ENCODE measurements around the gene DECR2. TPM values are rescaled to one million over a fixed set of nuclear protein-coding genes. Genes with fewer than 3 reads are reported as not detected.

Gene DECR2
- total RNA-seq, 1 experiment from 2014 or later, result 17.1 TPM

DNA sequence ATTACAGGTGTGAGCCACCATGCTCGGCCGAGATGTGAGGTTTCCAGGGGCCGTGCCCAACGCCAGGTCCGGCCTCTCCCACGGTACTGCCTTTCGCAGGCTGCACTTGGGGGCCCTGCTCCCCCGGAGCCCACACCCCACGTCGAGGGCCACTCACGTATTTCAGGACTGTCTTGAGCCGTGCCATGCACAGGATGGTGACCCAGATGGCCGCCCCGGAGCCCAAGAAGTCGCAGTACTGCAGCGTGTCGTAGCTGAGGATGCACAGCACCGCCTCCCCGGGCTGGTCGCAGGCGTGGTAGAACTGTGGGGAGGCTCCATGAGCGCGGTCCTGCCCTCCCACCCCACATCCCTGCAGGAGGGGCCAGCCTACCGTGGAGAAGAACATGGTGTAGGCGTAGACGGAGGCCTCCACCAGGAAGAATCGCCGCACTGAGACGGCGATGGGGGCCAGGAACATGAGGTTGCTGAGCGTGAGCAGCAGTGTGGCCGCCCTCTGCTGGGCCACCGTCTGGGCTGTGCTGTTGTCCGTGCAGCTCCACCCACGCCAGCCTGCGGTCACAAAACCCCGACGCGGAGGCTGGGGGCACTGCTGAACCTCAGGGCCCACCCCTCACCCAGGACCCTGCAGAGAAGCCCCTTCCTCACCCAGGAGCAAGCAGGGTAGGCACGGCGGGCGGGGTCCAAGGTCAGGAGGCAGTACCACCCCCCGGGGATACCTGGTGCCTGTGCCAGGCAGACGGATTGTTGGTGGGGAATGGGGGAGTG, 27.7 kb upstream of the DECR2 start:
- CTCF ChIA-PET, result no interaction called here

More for the DNA sequence above, 27.7 kb upstream of the DECR2 start:
- Histone ChIP-seq H3K36me3 (ENCODE audit: control insufficient read depth in 1 of 2, insufficient read depth in 2 of 2, low read length in 2 of 2) (0 out of 4 replicates have a peak, but pooled peaks cover 0 to 1% of the 10 kb centered on the region in 2 experiments), H3K79me2 (ENCODE audit: insufficient read depth, low read length) (no peaks in the 10 kb centered on the region), H3K27ac (ENCODE audit: low read depth, low read length) (no peak overlapping the region), H3K9me3 (ENCODE audit: control insufficient read depth in 1 of 2, insufficient read depth in 1 of 2, low read depth in 1 of 2, low read length in 2 of 2) (no peaks in the 10 kb centered on the region), H3K4me1 (ENCODE audit: control insufficient read depth in 1 of 2, insufficient read depth in 2 of 2, low read length in 2 of 2) (peaks cover 3 to 13% of the 10 kb centered on the region in 2 experiments; a peak in 3 of 4 replicates), H2AFZ (ENCODE audit: low read depth, low read length, poor library complexity, severe bottlenecking) (no peak overlapping the region), H3K27me3 (ENCODE audit: insufficient read depth, low read length) (no peaks in the 10 kb centered on the region), H3K9ac (ENCODE audit: low read length) (no peak overlapping the region), H3K4me2 (ENCODE audit: low read length) (no peak overlapping the region), H4K20me1 (ENCODE audit: insufficient read depth) (no peaks in the 10 kb centered on the region), H3K4me3 (replicated peaks in 1 of 2; ENCODE audit: low read depth in 1 of 2, low read length in 2 of 2) (no peak overlapping the region), H3K9me2 (ENCODE audit: insufficient read depth) (no peaks in the 10 kb centered on the region)
- TF ChIP-seq, protein P1, sequence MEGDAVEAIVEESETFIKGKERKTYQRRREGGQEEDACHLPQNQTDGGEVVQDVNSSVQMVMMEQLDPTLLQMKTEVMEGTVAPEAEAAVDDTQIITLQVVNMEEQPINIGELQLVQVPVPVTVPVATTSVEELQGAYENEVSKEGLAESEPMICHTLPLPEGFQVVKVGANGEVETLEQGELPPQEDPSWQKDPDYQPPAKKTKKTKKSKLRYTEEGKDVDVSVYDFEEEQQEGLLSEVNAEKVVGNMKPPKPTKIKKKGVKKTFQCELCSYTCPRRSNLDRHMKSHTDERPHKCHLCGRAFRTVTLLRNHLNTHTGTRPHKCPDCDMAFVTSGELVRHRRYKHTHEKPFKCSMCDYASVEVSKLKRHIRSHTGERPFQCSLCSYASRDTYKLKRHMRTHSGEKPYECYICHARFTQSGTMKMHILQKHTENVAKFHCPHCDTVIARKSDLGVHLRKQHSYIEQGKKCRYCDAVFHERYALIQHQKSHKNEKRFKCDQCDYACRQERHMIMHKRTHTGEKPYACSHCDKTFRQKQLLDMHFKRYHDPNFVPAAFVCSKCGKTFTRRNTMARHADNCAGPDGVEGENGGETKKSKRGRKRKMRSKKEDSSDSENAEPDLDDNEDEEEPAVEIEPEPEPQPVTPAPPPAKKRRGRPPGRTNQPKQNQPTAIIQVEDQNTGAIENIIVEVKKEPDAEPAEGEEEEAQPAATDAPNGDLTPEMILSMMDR (IDR thresholded peaks at IDR 0.05 in 2 of 3, conservative IDR thresholded peaks at IDR 0.05 in 1 of 3; ENCODE audit: borderline replicate concordance in 1 of 3, insufficient read depth in 1 of 3, low read depth in 2 of 3, low read length in 2 of 3), result no peak
- TF ChIP-seq JUND (IDR thresholded peaks at IDR 0.05) (no peak), ZFX (IDR thresholded peaks at IDR 0.05) (no peak), FOSL1 (IDR thresholded peaks at IDR 0.05; ENCODE audit: low read depth) (no peak), EZH2phosphoT487 (IDR thresholded peaks at IDR 0.05; ENCODE audit: borderline replicate concordance) (no peak), ELF1 (IDR thresholded peaks at IDR 0.05; ENCODE audit: borderline replicate concordance, low read depth) (no peak), CEBPB (IDR thresholded peaks at IDR 0.05; ENCODE audit: low read depth) (no peak), EGR1 (IDR thresholded peaks at IDR 0.05; ENCODE audit: low read depth) (no peak), EZH2 (IDR thresholded peaks at IDR 0.05) (no peak), SRF (IDR thresholded peaks at IDR 0.05; ENCODE audit: low read depth) (no peak), YY1 (IDR thresholded peaks at IDR 0.05; ENCODE audit: extremely low read depth, insufficient replicate concordance, low read depth, low read length) (no peak), TCF7L2 (IDR thresholded peaks at IDR 0.05; ENCODE audit: borderline replicate concordance, extremely low read depth, insufficient read depth, insufficient read length) (no peak)
- no peak for ATAC-seq
- BruUV-seq (replicated peaks), result no TSS peak
- RAD21 ChIA-PET (ENCODE audit: low non-redundant PET in 1 of 2, low total read pairs in 2 of 2, uncharacterized antibody in 2 of 2, unreplicated experiment in 2 of 2), result no interaction called here
- DNase-seq (ENCODE audit: low read depth, low spot score), result no peak
- intact Hi-C loops (cut with micrococcal nuclease), result no loop called here
- POLR2A ChIA-PET, result no interaction called here
